C4-2B (cell line): ENCODE results near the gene TADA2A.

ENCODE experiments used
- ZFX ChIP-seq: fragments of 450-650 bp; IDR thresholded peaks from 2 replicates; pipeline ENCODE4 v1.6.1; 2017
- TF ChIP-seq, protein P1 (sequence below): fragments of 450-650 bp; conservative IDR thresholded peaks from 2 replicates; pipeline ENCODE4 v1.5.1; 2017; ENCODE audit warnings: mild to moderate bottlenecking

DNA sequence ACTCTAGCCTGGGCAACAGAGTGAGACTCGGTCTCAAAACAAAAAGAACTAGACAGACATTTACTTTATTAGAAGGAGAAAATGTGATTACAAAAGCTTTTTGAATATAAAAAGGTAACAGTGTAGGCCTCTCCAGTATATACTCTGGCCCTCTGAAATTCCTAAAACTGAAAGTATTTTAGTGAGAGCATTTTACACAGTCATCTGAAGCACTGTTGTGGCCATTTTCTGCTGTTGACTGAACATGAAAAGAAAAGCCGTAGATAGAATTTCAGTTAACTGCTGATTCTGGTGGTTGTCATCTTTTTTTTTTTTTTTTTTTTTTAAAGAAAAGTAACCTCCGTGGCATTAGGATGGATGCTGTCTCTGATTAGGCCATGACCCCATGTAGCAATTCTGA is 98.6 kb downstream of the TADA2A start:
- TF ChIP-seq ZFX = no peak
- TF ChIP-seq, protein P1, sequence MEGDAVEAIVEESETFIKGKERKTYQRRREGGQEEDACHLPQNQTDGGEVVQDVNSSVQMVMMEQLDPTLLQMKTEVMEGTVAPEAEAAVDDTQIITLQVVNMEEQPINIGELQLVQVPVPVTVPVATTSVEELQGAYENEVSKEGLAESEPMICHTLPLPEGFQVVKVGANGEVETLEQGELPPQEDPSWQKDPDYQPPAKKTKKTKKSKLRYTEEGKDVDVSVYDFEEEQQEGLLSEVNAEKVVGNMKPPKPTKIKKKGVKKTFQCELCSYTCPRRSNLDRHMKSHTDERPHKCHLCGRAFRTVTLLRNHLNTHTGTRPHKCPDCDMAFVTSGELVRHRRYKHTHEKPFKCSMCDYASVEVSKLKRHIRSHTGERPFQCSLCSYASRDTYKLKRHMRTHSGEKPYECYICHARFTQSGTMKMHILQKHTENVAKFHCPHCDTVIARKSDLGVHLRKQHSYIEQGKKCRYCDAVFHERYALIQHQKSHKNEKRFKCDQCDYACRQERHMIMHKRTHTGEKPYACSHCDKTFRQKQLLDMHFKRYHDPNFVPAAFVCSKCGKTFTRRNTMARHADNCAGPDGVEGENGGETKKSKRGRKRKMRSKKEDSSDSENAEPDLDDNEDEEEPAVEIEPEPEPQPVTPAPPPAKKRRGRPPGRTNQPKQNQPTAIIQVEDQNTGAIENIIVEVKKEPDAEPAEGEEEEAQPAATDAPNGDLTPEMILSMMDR = no peak
